ENCODE results near the gene VPS18.

DNA sequence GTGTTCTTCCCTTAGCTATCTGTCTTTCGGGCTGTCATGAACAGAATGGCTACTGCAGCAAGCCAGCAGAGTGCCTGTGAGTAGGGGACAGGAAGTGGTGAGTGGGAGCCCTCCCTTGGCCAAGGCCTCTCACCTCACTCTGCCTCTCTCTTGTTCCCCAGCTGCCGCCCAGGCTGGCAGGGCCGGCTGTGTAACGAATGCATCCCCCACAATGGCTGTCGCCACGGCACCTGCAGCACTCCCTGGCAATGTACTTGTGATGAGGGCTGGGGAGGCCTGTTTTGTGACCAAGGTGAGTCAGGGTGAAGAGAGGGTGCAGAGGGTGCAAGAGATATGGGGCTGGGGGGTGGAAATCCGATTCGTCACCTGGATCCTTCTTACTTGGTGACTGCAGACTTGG, 37.9 kb downstream of the VPS18 start:
- TF ChIP-seq GATA3 (IDR thresholded peaks at IDR 0.05; ENCODE audit: low read depth, low read length) (no peak), GATA2 (IDR thresholded peaks at IDR 0.05; ENCODE audit: low read depth, low read length) (no peak)

All from SH-SY5Y (cell line).